GM18868 (cell line): Measurements from ENCODE around the gene CLCN7.

Experiments
- ATAC-seq: cut with Tn5 transposase; IDR thresholded peaks from one replicate; pipeline ENCODE4 v1.9.1; 2021; ENCODE audit warnings: mild to moderate bottlenecking, moderate library complexity; ENCODE audit not compliant: unreplicated experiment

Gene CLCN7

DNA sequence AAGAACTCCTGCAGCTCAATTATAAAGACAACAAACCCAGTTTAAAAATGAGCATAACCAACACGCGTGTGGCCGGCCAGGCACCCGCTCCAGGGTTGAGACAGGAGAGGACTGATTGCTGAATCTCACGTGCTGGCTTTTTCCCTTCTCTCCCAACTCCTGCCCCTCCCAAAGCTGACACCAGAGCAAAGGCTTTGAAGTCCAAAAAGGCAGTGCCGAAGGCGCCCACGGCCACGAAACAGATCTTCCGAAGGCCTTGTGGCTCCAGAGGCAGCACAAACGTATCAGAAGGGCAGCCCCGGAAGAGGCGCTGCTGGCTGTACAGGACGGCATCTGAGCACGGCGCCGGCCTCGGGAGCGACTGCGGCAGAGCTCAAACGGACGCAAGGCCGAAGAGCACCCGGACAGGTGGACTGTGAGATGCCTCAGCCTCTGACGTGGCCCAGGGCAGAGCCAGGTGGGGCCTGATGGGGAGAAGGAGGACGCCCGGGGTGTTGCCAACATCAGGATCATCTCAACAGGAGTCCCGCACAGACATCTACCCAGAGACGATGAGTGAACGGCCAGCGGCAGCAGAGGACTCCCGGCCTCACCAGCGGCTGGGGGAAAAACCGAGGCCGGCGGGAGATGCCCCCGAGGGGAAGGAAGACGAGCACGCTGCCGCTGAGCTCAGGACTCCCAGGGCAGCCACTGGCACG, 10.5 kb downstream of the CLCN7 start:
- ATAC-seq, result no peak

DNA sequence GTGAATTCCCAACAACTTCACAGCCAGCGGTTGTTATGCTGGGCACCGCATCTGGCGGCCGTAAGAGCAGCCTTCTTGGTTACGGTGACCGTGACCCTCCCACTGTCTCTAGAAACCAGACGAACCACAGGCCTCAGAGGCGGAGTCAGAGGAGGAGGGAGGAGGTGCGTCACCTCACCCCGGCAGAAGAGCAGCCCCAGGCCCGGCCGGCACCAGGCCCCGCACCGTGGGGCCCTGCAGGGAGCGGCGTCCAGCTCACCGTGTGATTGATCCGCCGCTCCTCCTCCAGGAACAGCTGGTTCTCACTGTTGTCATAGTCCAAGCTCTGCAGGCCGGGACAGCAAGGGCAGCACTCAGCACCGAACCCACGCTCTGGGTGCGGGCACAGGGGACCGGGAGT, 13.7 kb downstream of the CLCN7 start:
- ATAC-seq, result no peak

DNA sequence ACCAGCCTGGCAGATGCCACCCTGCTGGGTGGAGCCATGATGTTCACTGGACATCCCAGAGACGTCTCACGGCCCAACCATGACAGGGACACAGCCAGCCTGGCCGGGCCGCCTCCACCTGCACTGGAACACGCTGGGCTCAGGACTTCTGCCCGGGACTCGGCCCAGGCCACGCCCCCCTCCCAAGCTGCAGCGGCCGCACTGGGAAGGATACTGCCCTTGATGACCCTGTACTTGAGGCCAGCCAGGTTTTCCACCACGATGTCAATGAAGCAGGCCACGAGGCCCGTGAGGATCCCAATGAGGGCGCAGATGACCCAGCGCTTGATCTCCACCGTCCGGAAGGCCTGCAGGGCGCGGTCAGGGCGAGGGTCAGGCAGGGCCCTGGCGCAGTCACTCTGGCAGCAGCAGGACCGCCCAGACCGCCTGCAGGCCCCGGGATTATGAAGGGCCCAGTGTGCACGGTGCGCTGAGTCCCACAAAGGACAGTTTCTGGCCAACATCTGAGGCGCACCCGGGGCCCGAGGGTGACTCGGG, 14.2 kb downstream of the CLCN7 start:
- ATAC-seq, result no peak

DNA sequence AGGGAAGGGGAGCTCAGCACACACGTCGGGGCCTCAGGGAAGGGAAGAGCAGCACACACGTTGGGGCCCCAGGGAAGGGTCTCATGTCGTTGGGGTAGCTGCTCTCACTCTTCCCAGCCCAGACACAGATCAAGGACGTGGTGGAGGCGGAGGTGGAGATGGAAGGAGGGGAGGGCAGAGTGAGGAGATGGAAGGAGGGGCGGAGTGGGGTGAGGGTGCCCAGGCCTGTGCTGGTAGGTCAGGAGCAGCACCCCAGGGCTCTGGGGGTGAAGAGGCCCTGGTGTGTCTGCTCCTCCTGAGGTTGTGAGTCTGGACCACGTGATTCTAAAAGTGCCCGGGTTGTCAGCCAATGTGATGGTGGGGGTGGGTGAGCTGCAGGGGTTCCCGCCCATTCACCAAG, 14.9 kb downstream of the CLCN7 start:
- ATAC-seq, result no peak

DNA sequence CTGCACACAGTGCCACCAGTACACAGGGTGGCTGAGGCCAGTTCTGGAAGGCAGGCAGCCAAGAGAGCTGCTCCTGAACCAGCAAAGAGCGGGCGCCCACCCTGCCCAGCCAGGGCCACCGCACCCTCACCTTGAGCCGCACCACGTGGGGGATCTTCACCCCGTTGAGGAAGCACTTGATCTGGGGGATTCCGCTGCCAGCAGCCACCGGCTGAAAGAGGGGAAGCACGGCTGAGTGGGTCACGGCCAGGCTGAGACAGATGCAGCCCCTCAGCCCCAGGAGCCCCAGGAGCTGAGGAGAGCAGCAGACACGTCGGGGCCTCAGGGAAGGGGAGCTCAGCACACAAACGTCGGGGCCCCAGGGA, 15.9 kb downstream of the CLCN7 start:
- no peak for ATAC-seq

DNA sequence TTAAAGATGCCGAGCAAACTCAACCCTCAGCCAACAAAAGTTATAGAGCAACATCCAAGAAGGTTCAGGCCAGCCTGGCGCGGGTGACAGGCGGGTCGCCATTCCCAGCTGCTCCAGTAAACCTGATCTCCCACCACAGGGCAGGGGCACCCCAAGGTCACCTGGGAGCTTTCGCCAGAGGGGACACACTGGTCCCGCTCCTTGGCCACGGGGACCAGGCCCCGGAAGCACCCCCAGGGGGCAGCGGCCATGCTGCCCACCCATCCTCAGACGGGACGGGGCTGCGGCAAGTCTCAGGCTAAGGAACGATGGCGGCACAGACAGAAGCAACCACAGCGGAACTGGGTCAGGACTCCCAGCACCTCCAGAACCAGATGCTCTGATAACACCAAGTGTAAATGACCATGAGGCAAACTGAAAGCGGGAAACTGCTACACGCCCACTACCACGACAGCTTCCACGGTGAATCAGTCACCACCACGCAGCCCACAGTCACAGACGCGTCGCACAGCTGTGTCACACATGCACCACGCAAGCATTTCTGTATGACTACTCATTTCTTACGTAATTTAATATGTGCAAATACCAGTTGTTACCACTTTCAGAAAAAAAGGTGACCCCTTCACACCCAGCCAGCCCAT, 16.4 kb downstream of the CLCN7 start:
- ATAC-seq, result no peak

DNA sequence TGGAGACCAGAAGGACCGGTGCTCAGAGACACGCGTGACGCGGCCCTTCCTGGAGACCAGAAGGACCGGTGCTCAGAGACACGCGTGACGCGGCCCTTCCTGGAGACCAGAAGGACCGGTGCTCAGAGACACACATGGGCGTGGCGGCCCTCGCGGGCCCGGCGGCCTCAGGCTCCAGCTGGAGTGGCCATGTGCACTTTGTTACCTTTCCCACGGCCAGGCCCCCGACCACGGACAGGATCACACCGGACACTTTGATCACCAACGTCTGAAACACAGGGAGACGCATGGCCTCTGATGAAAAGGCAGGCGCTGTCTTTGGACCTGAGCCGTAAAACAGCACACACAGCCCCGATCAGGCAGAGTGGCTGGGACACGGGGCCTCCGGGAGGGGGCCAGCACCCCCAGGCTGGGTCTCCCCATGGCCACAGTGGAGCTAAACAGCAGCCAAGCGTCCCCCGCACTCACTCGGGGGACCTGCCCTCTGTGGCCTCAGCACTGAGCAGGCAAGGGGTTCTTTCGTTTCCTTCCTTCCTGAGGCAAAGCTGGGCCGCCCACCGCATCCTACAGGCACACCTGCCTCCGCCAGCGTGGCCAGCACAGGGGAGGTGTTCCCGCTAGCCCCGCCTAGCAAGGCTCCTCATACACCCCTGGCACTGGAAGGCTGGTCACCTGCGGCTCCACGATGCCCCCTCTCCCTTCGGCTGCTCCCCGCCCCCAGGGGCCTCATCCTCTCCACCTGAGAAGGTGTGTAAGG, 17.2 kb downstream of the CLCN7 start:
- ATAC-seq, result no peak

DNA sequence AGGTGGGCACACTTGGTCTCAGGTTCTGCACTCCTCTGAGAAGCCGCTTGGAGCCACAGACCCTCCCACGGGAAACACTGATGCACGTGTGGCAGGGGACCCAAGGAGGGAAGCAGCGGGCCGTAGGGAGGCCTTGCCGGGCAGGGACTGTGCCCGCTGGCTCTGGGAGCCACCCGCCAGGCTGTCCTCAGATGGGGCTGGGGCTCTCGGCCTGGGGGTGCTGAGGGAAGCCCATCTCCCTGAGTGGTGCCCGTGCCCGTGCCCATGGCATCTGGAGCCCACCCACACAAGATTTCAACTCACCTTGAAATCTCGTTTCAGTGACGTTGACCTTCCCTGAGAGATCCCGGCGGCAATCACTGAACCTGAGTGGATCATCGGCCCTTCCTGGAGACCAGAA, 17.9 kb downstream of the CLCN7 start:
- ATAC-seq, result no peak

DNA sequence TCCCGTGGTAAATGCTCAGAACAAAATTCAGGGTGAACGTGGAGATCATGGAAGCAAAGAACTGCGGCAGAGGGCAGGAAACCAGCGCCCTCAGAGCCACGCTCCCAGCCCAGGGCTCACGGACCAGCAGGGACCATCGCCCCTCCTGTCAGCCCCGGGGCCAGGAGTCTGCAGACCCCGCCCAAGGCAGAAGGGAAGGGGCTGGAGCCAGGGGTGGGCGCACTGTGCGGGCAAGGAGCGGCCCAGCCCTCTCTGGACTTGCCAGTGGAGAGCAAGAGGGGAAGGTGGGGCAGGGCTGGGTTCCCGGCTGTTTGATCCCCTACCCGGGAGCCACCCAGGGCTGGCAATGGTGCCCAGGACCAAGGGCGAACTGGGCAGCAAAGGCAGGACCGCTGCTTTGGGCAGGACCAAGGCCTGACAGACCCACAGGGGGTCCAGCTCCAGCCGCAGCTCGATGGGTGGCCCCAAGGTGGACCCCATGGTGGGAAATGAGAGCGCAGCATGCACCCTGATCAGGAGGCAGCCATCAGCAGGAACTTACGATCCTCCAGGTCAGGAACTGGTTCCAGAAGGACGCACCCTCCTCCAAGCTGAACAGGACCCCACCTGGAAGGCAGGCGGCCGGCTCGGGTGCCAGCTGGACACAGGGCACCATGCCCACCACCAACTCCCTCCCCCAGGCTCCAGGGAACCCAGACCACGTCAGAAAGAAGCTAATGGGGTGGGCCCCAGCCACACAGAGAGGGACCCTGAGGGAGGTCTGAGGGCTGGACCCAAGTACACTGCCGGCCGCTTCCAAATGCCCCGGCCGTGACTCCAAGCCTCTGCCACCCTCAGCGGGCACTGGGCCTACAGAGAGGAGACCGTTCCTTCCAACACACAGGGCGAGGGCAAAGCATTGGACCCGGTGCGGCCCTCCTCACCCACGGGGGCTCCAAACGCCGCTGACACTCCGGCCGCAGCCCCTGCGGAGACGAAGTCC, 19.3 kb downstream of the CLCN7 start:
- no peak for ATAC-seq

DNA sequence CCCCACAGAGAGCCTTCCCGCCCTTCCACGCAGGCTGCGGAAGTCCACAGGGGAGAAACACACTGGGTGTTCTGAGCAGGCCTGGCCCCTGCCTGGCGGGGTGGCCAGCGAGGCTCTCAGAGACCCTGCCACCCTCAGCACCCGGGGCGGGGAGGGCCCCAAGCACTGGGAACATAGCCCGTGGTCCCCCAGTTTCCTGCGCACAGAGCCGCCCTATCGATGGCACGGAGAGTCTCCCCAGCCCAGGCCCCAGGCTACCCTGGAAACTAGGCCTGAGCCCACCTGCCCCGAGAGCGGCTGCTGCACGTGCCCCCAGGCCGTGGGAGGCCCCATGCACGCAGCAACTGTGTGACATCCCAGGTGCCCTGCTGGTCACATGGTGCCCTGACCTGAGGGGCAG, 20.3 kb downstream of the CLCN7 start:
- no peak for ATAC-seq

DNA sequence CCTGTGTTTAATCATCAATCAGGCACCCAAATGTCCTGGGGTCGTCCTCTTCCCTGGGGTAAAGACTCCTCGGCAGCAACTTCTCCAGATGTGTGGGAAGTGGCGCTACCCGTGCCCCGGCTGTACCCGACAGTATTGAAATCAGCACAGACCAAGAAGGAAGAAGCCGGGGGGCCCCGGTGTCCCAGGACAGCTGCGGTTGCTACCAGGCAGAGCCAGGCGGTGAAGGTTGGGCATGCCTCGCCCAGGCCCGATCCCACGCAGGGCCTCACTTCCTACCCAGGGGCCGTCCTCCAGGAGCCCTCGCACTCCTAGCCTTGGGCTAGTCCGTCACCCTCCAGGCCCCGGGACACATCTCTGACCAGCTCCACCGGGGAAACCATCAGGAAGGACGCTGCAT, 21.5 kb downstream of the CLCN7 start:
- no peak for ATAC-seq

DNA sequence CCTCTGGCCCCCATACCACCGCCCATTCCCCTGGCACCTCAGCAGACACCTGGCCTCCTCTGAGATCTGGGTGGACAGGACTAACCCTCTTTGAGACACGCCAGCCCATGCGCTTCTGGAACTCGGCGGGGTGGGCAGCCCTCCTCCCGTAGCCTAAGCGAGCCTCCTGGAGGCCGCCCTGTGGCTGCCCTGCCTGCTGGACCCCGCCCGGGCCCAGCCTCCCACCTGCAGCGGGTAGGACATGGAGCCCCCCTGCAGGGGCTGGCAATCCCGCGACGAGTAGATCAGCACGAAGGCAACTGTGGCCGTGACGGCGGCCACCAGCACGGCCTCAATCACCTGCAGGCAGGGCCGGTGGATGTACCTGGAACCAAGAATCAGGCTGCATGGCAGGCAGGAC, 22.3 kb downstream of the CLCN7 start:
- ATAC-seq, result no peak

DNA sequence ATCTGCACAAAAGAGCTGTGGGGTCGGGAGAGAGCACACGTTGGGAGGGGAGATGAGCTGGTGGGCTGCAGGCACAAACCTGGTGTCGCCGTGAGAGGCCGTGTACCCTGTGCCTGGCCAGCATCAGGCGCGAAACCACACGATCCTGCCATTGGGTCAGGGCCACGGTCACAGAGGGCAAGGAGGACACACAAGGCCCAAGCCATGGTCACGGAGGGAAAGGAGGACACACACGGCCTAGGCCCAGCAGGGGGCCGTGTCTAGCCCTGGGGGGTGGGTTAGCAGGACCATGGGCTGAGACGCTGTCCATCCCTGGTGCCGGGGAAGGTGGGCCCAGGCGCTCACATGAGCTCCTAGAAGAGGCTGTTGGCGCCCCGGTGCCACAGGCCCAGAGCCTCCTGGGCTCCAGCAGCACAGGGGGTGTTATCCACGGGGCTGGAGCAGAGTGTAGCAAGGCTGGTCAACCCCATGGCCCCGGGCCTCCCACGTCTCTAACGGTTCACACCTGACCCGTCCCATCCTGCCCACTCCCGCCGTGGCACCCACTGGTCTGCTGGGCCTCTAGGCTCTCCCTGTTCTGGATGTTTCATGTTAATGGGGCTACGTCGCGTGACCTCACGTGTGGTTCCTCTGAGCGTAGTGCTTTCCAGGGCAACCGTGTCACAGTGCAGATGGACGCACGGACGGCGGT, 23.0 kb downstream of the CLCN7 start:
- no peak for ATAC-seq

DNA sequence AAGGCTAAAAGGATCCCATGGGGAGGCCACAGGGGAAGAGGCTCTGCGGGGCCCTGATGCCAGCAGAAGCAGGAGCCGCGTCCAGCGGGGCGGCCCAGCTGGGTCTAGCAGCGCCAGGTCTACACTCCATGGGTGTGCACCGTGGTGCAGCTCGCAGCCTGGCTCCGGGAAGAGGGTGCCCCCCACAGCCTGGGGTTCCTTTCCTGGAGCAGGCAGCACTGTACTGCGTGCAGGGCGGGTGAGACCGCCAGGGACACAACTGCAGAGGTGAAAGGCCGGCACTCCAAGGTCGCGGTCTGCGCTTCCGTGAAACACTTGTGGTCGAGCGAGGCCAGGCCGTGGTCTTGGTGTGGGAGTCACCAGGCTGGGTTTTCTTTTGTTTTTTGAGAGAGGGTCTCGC, 24.0 kb downstream of the CLCN7 start:
- ATAC-seq, result no peak

DNA sequence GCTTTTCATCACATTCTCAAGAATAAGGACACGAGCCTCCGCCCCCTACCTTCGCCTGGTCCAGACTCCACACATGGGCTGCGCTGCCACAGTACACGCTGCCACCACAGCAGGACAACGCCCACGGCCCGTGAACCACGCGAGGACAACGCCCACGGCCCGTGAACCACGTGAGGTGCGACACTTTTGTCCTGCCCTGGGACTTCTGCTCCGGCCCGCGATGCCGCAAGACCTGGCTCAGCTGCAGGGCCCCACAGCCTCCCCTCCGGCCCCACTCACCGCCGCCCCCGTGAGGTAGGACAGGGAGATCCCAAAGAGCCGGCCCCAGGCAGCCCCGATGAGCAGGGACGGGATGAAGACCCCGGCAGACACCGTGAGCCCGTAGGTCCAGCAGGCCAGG, 24.6 kb downstream of the CLCN7 start:
- ATAC-seq, result no peak

DNA sequence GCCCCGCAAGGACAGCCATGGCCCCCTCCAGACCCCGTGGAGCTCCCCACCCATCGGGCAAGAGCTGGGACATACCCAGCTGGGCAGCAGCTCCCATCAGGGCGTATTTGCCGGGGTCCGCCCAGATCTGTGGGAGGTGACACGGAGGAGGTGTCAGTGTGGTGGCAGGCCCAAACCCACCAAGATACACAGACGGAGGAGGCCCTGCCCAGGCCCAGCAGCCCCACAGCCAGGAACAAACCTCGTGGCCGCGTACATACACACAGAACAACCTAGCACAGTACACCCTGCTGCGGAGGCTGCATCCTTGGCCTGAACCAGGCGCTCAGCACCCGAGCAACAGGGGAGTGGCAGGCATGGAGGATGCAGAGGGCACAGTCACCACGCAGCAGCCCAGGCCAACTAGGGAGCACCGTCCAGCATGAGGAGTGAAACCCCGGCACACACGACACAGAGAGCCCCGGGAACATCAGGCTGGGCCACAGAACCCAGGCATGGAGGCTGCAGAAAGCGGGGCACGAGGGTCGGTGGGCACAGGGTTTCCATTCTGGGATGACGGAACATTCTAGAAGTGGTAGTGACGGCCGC, 25.5 kb downstream of the CLCN7 start:
- ATAC-seq, result no peak

DNA sequence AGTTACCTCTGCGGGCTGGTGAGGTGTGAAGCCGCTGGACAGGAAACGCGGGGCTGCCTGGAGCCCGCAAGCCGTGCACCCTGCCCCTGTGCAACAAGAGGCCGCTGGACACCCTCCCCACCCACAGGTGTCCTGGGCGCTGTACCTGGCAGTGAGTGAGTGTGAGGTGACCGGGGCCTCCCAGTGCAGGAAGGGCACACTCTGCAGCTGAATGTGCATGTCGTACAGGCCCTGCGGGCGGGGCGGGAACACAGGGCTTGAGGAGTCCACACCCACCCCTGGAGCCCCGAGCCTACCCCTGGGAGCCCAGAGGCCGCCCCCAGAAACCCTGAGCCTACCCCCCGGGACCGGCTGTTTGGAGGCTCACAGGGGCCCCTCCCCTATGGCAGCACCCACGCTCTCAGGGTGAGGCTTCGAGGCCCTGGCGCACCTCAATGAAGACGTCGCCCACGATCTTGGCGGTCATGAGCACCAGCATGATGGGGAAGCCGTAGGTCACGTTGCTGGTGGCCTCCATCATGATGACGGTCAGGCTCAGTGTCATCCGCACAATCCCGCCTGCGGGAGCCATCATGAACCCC, 26.2 kb downstream of the CLCN7 start:
- ATAC-seq, result no peak

DNA sequence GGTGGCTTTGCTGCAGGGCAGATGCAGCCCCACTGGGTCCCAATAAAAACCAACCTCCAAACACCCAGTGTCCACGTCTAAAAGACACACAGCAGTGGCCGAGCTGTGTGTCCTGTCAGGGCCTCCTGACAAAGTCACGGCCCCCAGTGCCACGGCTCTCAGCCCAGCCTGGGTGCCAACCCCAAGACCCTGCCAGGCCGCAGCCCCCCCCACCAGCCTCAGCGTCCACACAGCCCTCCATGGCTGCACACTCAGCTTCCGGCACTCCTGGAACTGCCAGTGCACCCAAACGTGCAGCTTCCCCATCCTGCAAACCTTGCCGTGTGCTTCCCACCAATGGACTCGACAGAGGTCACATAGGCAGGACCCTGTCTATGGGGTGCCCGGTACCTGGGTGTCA, 26.9 kb downstream of the CLCN7 start:
- no peak for ATAC-seq

DNA sequence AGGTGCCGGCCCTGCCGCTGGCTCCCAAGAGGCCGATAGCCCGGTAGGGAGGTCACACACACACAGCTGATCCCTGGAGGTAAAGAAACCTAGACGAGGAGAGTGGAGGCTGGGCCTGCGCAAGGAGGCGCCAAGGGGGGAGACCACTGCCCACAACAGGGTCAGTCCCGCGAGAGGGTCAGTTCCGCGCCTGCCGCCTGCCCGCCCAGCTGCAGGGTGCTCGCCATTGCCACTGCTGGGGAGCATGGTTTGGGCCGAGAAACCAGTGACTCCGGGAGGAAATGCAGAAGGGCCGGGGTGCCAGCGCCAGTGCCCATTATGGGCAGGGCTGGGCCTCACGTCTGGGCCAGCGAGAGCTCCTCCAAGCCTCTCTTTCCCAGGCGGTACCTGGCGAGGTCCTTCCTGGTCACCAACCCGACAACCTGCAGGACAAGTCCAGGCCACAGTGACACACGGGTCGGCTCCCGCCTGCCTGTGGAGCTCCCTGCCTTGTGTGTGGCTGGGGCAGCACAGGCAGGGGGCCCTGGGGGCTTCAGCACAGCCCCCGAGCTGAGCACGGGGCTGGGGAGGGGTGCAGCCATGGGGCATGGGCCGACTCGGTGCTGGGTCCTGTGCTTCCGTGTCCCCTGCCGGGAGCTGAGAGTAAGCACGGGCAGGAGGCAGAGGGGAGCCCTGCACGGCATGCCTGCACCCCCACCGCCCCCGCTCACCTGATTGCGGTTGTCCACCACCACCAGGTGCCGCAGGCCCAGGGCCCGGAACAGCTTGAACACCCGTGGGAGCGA, 28.3 kb downstream of the CLCN7 start:
- ATAC-seq, result no peak
